ENCODE measurements around the gene ADPRHL1.

ADPRHL1 gene

GRCh38 chr13:113432506-113433270 lies 20.6 kb downstream of the ADPRHL1 start:
- no peak for TF ChIP-seq RAD21 (IDR thresholded peaks at IDR 0.05; ENCODE audit: low read depth)

GRCh38 chr13:113431171-113431570 lies 22.1 kb downstream of the ADPRHL1 start:
- TF ChIP-seq TCF12 (IDR thresholded peaks at IDR 0.05; ENCODE audit: low read depth) (no peak), USF1 (IDR thresholded peaks at IDR 0.05) (no peak)

- no peak for TF ChIP-seq CREB1 (IDR thresholded peaks at IDR 0.05; ENCODE audit: low read depth)
- TF ChIP-seq REST (IDR thresholded peaks at IDR 0.05; ENCODE audit: low read depth): no peak
- no peak for TF ChIP-seq TCF12 (IDR thresholded peaks at IDR 0.05; ENCODE audit: low read depth)
- TF ChIP-seq EP300 (IDR thresholded peaks at IDR 0.05; ENCODE audit: borderline replicate concordance): no peak
- TF ChIP-seq MAX (IDR thresholded peaks at IDR 0.05): no peak
- TF ChIP-seq TAF1 (IDR thresholded peaks at IDR 0.05; ENCODE audit: low read depth): no peak
- no peak for TF ChIP-seq EGR1 (IDR thresholded peaks at IDR 0.05)
- TF ChIP-seq USF1 (IDR thresholded peaks at IDR 0.05): no peak
- TF ChIP-seq RAD21 (IDR thresholded peaks at IDR 0.05; ENCODE audit: low read depth): no peak
- no peak for TF ChIP-seq FOXM1 (IDR thresholded peaks at IDR 0.05; ENCODE audit: borderline replicate concordance, low read depth)
- TF ChIP-seq NFIC (IDR thresholded peaks at IDR 0.05): no peak
Observed at GRCh38 chr13:113430378-113431110, 22.7 kb downstream of the ADPRHL1 start.

GRCh38 chr13:113429608-113429985 lies 23.7 kb downstream of the ADPRHL1 start:
- TF ChIP-seq MAX (IDR thresholded peaks at IDR 0.05): no peak
- no peak for TF ChIP-seq TCF12 (IDR thresholded peaks at IDR 0.05; ENCODE audit: low read depth)
- no peak for TF ChIP-seq NFIC (IDR thresholded peaks at IDR 0.05)
- TF ChIP-seq FOXM1 (IDR thresholded peaks at IDR 0.05; ENCODE audit: borderline replicate concordance, low read depth): no peak
- TF ChIP-seq TEAD4 (IDR thresholded peaks at IDR 0.05): no peak
- no peak for TF ChIP-seq REST (IDR thresholded peaks at IDR 0.05; ENCODE audit: low read depth)
- TF ChIP-seq RAD21 (IDR thresholded peaks at IDR 0.05; ENCODE audit: low read depth): no peak
- TF ChIP-seq TAF1 (IDR thresholded peaks at IDR 0.05; ENCODE audit: low read depth): no peak
- TF ChIP-seq YY1 (IDR thresholded peaks at IDR 0.05; ENCODE audit: low read depth): no peak
- TF ChIP-seq EP300 (IDR thresholded peaks at IDR 0.05; ENCODE audit: borderline replicate concordance): no peak
- TF ChIP-seq ZBTB7A (IDR thresholded peaks at IDR 0.05; ENCODE audit: low read depth): no peak
- TF ChIP-seq CEBPB (IDR thresholded peaks at IDR 0.05): no peak
- no peak for TF ChIP-seq EGR1 (IDR thresholded peaks at IDR 0.05)
- TF ChIP-seq CREB1 (IDR thresholded peaks at IDR 0.05; ENCODE audit: low read depth): no peak
- TF ChIP-seq USF1 (IDR thresholded peaks at IDR 0.05): no peak

GRCh38 chr13:113428871-113429607 lies 24.2 kb downstream of the ADPRHL1 start:
- TF ChIP-seq CEBPB (IDR thresholded peaks at IDR 0.05) (no peak), ZBTB7A (IDR thresholded peaks at IDR 0.05; ENCODE audit: low read depth) (no peak), EP300 (IDR thresholded peaks at IDR 0.05; ENCODE audit: borderline replicate concordance) (no peak), CREB1 (IDR thresholded peaks at IDR 0.05; ENCODE audit: low read depth) (no peak), TAF1 (IDR thresholded peaks at IDR 0.05; ENCODE audit: low read depth) (no peak), REST (IDR thresholded peaks at IDR 0.05; ENCODE audit: low read depth) (no peak), YY1 (IDR thresholded peaks at IDR 0.05; ENCODE audit: low read depth) (no peak), RAD21 (IDR thresholded peaks at IDR 0.05; ENCODE audit: low read depth) (no peak), EGR1 (IDR thresholded peaks at IDR 0.05) (no peak), USF1 (IDR thresholded peaks at IDR 0.05) (no peak), MAX (IDR thresholded peaks at IDR 0.05) (no peak)
